ENCODE results near the gene ZNF135.

The ZNF135 gene

DNA sequence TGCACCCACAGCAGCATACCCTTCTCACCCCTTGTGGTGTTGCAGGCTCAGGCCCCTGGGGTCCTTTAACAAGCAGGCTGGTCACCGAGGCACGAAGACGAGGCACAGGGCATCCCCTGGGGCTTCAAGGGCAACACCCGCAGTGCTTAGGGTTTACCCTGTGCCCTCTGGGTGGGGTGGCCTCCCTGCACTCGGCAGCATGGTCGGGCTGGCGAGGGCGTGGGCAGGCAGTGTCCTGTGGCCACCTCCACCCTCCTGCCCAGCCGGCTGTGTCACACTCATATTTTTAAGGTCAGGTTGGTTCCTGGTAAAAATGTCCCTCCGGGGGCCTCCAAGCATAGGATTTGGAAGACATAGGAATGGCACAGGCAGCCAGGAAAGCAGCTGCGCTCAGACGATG lies 11.4 kb upstream of the ZNF135 start:
- DNase-seq: no peak

- DNase-seq: no peak
Observed at GRCh38 chr19:58052256-58052655, 6.8 kb upstream of the ZNF135 start.

DNA sequence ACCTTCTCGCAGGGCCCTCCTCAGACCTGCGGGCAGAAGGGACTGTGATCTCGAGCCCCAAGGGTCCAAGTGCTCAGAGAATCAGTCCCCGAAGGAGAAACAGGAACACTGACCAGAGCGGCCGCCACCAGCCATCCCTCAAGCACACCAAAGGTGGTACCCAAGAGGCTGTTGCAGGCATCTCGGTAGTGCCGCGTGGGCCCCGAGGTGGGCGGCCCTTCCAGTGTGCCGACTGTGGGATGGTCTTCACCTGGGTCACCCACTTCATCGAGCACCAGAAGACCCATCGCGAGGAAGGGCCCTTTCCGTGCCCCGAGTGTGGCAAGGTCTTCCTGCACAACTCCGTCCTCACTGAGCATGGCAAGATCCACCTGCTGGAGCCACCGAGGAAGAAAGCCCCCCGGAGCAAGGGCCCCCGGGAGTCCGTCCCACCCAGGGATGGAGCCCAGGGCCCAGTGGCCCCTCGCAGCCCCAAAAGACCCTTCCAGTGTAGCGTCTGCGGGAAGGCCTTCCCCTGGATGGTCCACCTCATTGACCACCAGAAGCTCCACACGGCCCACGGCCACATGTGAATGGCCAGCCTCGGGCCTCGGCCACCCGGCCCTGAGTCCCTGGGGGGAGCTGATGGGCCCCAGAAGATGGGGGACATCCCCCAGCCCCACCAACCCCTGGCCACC lies 5.5 kb upstream of the ZNF135 start:
- no peak for DNase-seq

- no peak for DNase-seq
Observed at GRCh38 chr19:58054901-58055874, 3.9 kb upstream of the ZNF135 start.

GRCh38 chr19:58056261-58056660 lies 2.8 kb upstream of the ZNF135 start:
- no peak for DNase-seq

- no peak for DNase-seq
Observed at GRCh38 chr19:58056861-58057260, 2.2 kb upstream of the ZNF135 start.

GRCh38 chr19:58058467-58058866 lies 615 bp upstream of the ZNF135 start:
- no peak for DNase-seq

- DNase-seq: no peak
Observed at GRCh38 chr19:58059671-58060078, 593 bp downstream of the ZNF135 start.

DNA sequence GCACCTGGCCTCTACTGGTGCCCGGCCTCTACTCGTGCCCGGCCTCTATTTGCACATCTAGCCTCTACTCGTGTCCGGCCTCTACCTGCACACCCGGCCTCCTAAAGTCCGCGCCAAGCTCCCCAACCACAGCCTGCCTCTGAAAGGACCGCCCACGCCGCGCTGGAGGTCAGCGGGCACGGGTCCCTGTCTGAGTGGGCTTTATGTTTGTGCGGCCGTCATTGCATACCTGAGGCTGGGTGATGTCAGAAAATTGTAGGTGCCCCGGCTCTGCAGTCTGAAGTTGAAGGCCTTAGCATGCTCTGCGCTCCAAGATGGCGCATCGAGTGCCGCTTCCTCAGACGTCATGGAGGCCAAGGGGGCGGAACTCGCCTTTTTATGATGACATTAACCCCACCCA lies 1.1 kb downstream of the ZNF135 start:
- no peak for DNase-seq

DNA sequence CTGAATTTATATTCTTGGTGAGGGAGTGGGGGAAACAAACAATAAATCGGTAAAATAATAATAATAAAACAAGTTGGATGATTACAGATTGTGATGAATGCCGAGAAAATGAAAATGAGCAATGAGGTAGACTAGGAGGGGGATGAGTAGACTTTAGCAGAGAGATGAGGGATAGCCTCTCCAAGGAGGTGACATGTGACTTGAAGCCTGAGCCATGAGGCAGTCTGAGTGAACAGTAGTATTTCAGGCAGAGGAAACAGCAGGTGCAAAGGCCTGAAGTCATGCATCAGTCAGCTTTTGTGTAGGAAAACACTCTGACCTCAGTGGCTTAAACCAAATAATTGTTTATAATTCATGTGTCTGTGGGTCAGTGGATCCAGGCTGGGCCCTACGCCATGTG lies 4.6 kb downstream of the ZNF135 start:
- no peak for DNase-seq

DNA sequence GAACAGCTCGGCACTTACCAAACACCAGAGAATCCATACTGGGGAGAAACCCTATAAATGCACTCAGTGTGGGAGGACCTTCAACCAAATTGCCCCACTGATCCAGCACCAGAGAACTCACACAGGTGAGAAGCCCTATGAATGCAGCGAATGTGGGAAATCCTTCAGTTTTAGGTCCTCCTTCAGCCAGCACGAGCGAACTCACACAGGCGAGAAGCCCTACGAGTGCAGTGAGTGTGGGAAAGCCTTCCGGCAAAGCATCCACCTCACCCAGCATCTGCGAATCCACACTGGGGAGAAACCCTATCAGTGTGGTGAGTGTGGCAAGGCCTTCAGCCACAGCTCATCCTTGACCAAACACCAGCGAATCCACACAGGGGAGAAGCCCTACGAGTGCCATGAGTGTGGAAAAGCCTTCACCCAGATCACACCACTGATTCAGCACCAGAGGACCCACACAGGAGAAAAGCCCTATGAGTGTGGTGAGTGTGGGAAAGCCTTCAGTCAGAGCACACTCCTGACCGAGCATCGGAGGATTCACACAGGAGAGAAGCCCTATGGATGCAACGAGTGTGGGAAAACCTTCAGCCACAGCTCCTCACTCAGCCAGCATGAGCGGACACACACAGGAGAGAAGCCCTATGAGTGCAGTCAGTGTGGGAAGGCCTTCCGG lies 8.3 kb downstream of the ZNF135 start:
- DNase-seq: no peak

GRCh38 chr19:58079792-58080191 lies 20.7 kb downstream of the ZNF135 start:
- DNase-seq: no peak

DNA sequence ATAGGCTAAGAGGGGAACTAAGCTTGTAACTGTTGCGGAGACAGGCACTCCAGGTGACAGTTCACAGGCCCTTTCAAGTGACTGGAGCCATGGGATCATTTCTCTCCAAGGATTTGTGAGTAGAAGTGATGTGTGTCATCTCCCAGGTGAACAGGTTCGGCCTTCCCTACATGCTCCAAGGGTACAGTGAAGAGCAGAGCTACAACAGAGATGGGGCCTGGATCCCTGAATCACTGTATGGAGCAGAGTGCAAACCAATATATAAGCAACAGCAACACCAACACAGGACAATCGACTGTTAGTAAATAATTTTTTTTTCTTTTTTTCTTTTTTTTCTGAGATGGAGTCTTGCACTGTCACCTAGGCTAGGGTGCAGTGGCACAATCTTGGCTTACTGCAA lies 23.9 kb downstream of the ZNF135 start:
- DNase-seq: no peak

- no peak for DNase-seq
Observed at GRCh38 chr19:58084596-58085347, 25.7 kb downstream of the ZNF135 start.

DNA sequence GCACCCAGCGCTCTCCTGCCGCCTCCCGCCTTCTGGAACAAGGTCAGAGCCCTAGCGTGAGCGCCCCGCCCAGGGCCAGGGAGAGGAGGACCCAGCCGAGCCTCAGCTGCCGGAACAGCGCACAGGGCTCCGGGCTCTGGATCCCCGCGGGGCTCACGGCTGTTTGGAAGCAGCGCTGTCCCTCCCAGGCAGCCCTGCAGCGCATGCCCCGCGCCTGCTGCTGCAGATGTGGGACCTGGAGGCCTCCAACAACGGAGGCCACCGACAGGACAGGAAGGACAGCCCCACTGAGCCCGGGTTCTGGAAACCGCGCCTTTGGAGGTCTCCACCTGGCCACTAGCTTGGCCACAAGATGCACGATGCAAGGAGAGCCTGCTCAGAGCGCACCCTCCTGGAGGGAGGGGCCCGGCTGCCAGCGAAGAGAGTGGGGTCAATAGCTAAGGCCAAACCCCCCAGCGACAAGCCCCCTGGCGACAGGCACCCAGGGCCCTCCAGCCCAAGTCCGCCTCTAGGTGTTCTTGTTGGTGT lies 26.3 kb downstream of the ZNF135 start:
- no peak for DNase-seq

DNA sequence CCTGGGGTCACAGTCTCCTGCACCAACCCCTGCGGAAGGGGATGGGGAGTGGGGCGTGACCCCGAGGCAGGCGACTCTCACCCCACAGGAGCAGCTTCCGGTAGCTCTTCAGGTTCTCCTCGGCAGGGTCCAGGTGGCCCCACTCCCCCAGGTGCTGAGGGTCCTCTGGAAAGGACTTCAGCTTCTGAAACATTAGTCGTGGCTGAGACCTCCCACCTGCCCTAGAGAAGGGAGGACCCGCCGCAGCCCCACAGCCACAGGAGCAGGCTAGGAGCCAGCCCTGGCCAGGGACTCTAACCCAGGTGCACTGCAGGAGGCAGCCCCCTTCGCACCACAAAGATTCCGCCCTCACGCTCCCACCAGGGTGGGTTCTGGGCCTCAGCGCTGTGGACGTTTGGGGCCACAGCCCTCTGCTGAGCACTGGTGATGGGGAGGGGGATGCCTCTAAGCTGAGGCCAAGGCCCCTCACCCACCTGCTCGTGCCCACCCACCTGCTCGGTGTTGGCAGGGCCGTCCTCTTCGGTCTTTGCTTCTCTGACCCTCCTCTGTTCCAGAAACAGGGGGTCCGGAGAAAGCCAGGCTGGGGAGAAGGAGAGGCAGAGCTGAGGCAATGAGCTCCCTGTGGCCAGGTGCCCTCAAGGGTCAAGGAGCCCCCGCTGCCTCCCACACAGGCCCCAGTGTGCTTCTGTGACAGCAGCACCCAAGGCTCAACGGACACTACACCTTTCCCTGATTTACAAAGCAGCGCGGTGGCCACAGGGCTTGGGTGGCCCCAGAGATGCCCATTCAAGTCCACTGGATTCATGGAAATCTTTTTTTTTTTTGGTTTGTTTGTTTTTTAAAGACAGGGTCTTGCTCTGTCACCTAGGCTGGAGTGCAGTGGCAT lies 28.0 kb downstream of the ZNF135 start:
- DNase-seq: no peak

DNA sequence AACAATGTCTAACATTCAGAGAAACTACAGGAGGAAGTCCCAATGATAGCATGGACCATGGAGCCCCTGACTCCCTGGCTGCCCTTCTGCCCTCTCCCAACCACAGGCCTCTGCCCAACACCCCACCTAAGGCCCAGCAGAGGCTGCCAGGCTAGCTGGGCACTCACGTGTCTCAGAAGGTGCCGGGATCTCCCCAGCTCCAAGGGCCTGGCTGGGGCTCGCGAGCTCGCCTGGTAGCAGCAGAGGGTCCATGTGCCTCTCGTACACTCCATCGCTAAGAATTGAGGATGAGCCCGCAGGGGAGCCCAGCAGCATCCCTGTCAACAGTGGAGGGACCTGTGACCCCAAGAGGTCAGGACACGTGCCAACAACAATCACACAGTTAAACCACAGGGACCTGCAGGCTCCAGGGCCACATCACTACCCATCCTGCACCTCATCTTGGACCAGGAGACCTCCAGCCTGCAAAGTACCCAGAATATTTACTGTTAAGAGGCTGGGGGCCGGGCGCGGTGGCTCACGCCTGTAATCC lies 29.5 kb downstream of the ZNF135 start:
- DNase-seq: no peak

DNA sequence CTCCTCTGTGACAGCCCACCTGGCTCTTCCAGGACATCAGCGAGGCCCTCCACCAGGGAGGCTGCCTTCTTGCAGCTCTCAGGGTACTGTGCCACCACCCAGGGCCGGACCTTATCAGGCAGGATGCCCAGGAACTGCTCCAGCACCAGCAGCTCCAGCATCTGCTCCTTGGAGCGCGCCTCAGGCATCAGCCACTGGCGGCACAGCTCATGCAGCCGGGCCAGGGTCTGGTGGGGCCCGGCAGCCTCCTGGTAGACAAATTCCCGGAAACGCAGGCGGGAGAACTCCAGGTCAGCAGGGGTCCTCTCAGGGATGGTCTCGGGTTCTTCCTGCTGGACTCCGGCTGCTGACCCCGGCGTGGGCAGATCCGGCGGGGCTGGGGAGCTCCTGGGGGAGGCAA lies 30.8 kb downstream of the ZNF135 start:
- DNase-seq: no peak

GRCh38 chr19:58091251-58091995 lies 32.3 kb downstream of the ZNF135 start:
- no peak for DNase-seq

DNA sequence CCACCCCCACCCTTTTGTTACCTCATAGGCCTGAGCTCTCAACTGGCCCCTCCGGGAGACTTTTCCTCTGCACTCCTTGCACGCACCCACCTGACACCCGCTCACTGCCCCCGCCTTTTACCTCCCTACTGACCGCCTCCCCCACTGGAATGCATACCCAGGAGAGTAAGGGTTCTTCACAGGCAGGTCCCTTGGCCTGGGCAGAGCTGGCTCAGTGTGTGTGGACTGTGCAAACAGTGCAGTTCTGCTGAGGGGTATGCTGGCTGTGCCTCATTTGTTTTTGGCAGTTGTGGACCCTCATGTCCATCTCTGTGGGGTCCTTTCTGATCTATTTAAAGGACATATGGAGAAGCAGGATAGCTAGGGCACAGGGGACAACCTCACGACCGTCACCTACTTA lies 34.0 kb downstream of the ZNF135 start:
- no peak for DNase-seq

- no peak for DNase-seq
Observed at GRCh38 chr19:58095328-58095727, 36.2 kb downstream of the ZNF135 start.
